Neutrophil (primary cell): ENCODE results near the gene C5orf46.

Experiments
- H3K27ac ChIP-seq: fragments of 200-600 bp; sonication (generic); 2 replicates; pipeline ENCODE4 v1.5.1; 2016; ENCODE audit warnings: mild to moderate bottlenecking, moderate library complexity
- H3K27me3 ChIP-seq: fragments of 200-600 bp; sonication (generic); 2 replicates; pipeline ENCODE4 v1.6.0; 2016; ENCODE audit warnings: mild to moderate bottlenecking
- H3K36me3 ChIP-seq: fragments of 200-600 bp; sonication (generic); 2 replicates; pipeline ENCODE4 v1.5.1; 2017
- H3K4me1 ChIP-seq, 2 experiments: fragments of 200-600 bp in 1 of 2; sonication (generic) in 1 of 2; 1 replicate in 1 of 2; 2 replicates in 1 of 2; pipeline versions ENCODE4 v1.5.1 to v1.6.1; 2013 to 2016; ENCODE audit warnings: low read depth in 1 of 2, low read length in 1 of 2, mild to moderate bottlenecking in 1 of 2, moderate library complexity in 1 of 2; ENCODE audit not compliant: control insufficient read depth in 1 of 2, insufficient read depth in 1 of 2
- H3K4me3 ChIP-seq, 2 experiments: fragments of 200-600 bp in 1 of 2; sonication (generic) in 1 of 2; 1 replicate in 1 of 2; 2 replicates in 1 of 2; pipeline ENCODE4 v1.5.1; 2013 to 2016; ENCODE audit warnings: low read depth in 1 of 2, low read length in 1 of 2, mild to moderate bottlenecking in 1 of 2, moderate library complexity in 1 of 2
- H3K9me3 ChIP-seq: fragments of 200-600 bp; sonication (generic); 2 replicates; pipeline ENCODE4 v1.5.1; 2016
- TF ChIP-seq, protein P1 (sequence below): fragments of 200-600 bp; sonication (generic); IDR thresholded peaks from 2 replicates; pipeline ENCODE4 v1.5.1; 2016; ENCODE audit warnings: antibody characterized with exemption

C5orf46 gene

GRCh38 chr5:147856801-147857200 lies 49.5 kb downstream of the C5orf46 start:
- Histone ChIP-seq H3K36me3 (no peaks in the 10 kb centered on the region), H3K4me1 (no peaks in the 10 kb centered on the region), H3K9me3 (no peaks in the 10 kb centered on the region), H3K4me3 (no peak overlapping the region), H3K27ac (no peak overlapping the region), H3K27me3 (no peaks in the 10 kb centered on the region)
- TF ChIP-seq, protein P1, sequence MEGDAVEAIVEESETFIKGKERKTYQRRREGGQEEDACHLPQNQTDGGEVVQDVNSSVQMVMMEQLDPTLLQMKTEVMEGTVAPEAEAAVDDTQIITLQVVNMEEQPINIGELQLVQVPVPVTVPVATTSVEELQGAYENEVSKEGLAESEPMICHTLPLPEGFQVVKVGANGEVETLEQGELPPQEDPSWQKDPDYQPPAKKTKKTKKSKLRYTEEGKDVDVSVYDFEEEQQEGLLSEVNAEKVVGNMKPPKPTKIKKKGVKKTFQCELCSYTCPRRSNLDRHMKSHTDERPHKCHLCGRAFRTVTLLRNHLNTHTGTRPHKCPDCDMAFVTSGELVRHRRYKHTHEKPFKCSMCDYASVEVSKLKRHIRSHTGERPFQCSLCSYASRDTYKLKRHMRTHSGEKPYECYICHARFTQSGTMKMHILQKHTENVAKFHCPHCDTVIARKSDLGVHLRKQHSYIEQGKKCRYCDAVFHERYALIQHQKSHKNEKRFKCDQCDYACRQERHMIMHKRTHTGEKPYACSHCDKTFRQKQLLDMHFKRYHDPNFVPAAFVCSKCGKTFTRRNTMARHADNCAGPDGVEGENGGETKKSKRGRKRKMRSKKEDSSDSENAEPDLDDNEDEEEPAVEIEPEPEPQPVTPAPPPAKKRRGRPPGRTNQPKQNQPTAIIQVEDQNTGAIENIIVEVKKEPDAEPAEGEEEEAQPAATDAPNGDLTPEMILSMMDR: no peak

- TF ChIP-seq, protein P1: no peak
- Histone ChIP-seq H3K4me1 (no peaks in the 10 kb centered on the region), H3K36me3 (no peaks in the 10 kb centered on the region), H3K9me3 (no peaks in the 10 kb centered on the region), H3K27me3 (no peaks in the 10 kb centered on the region), H3K4me3 (no peak overlapping the region), H3K27ac (no peak overlapping the region)
Measured at GRCh38 chr5:147855774-147856069, 50.6 kb downstream of the C5orf46 start.

GRCh38 chr5:147854894-147855773 lies 51.2 kb downstream of the C5orf46 start:
- Histone ChIP-seq H3K9me3 (no peaks in the 10 kb centered on the region), H3K4me1 (no peaks in the 10 kb centered on the region), H3K4me3 (no peak overlapping the region), H3K27me3 (no peaks in the 10 kb centered on the region), H3K36me3 (no peaks in the 10 kb centered on the region), H3K27ac (no peak overlapping the region)
- TF ChIP-seq, protein P1: no peak

GRCh38 chr5:147854331-147854730 lies 52.0 kb downstream of the C5orf46 start:
- Histone ChIP-seq H3K27me3 (no peaks in the 10 kb centered on the region), H3K9me3 (no peaks in the 10 kb centered on the region), H3K36me3 (no peaks in the 10 kb centered on the region), H3K27ac (no peak overlapping the region), H3K4me1 (no peaks in the 10 kb centered on the region), H3K4me3 (no peak overlapping the region)
- TF ChIP-seq, protein P1: no peak

- TF ChIP-seq, protein P1: no peak
- Histone ChIP-seq H3K36me3 (no peaks in the 10 kb centered on the region), H3K27me3 (no peaks in the 10 kb centered on the region), H3K4me1 (no peaks in the 10 kb centered on the region), H3K9me3 (no peaks in the 10 kb centered on the region), H3K27ac (no peak overlapping the region), H3K4me3 (no peak overlapping the region)
Measured at GRCh38 chr5:147853372-147853987, 52.9 kb downstream of the C5orf46 start.
